OCI-LY7 (cell line): ENCODE measurements around the gene DNAJC18. TPM values are rescaled to one million over a fixed set of nuclear protein-coding genes. Genes with fewer than 3 reads are reported as not detected.

Experiments used
- BruUV-seq: library from RNA; stranded (reverse); fragments of 400-500 nt; replicated peaks from 2 replicates; lab custom pipeline; 2021; lab: Mats Ljungman, UMichigan
- CTCF ChIA-PET: fragments of 300-600 bp; sonication (Branson Sonifier 250); formaldehyde crosslinking; loops from one replicate; lab custom pipeline; 2022; ENCODE audit warnings: antibody characterized with exemption; ENCODE audit not compliant: unreplicated experiment; lab: Charles Lee
- POLR2A ChIA-PET: fragments of 300-600 bp; sonication (Branson Sonifier 250); formaldehyde crosslinking; loops from one replicate; lab custom pipeline; 2022; ENCODE audit warnings: antibody characterized with exemption; lab: Charles Lee
- DNase-seq: peaks from one replicate; pipeline ENCODE4 v3.0.0-alpha.2; 2015; ENCODE audit warnings: low spot score
- H2AFZ ChIP-seq: fragments of 200-600 bp; sonication (generic), shearing (Covaris generic); 2 replicates; pipeline ENCODE4 v1.6.1; 2014; ENCODE audit warnings: mild to moderate bottlenecking, antibody characterized with exemption, low read length, moderate library complexity
- H3K27ac ChIP-seq: fragments of 200-600 bp; sonication (generic); 2 replicates; pipeline ENCODE4 v1.5.1; 2014; ENCODE audit warnings: mixed run types, low read depth, mild to moderate bottlenecking, moderate library complexity, low read length, inconsistent platforms; ENCODE audit not compliant: poor library complexity, severe bottlenecking
- H3K36me3 ChIP-seq: fragments of 200-600 bp; sonication (generic); 2 replicates; pipeline ENCODE4 v1.6.1; 2014; ENCODE audit warnings: mild to moderate bottlenecking, antibody characterized with exemption, low read length, moderate library complexity, mixed read lengths; ENCODE audit not compliant: insufficient read depth
- H3K4me1 ChIP-seq: fragments of 200-600 bp; sonication (generic); 2 replicates; pipeline ENCODE4 v1.5.1; 2014; ENCODE audit warnings: mild to moderate bottlenecking, low read length; ENCODE audit not compliant: insufficient read depth, poor library complexity, severe bottlenecking
- H3K4me2 ChIP-seq: fragments of 200-600 bp; sonication (generic); 2 replicates; pipeline ENCODE4 v1.6.1; 2014; ENCODE audit warnings: mild to moderate bottlenecking, low read length
- H3K4me3 ChIP-seq: fragments of 200-600 bp; sonication (generic); 2 replicates; pipeline ENCODE4 v1.5.1; 2014; ENCODE audit warnings: mild to moderate bottlenecking, low read depth, low read length; ENCODE audit not compliant: poor library complexity, severe bottlenecking
- H3K79me2 ChIP-seq: fragments of 200-600 bp; sonication (generic); 2 replicates; pipeline ENCODE4 v1.6.1; 2016; ENCODE audit warnings: low read depth, mild to moderate bottlenecking, low read length, moderate library complexity, mixed read lengths; ENCODE audit not compliant: insufficient read depth
- H3K9me2 ChIP-seq: fragments of 200-600 bp; sonication (generic); 2 replicates; pipeline ENCODE4 v1.6.1; 2016; ENCODE audit warnings: mild to moderate bottlenecking, low read length, mixed read lengths; ENCODE audit not compliant: insufficient read depth
- H3K9me3 ChIP-seq: fragments of 200-600 bp; sonication (generic); 2 replicates; pipeline ENCODE4 v1.6.1; 2014; ENCODE audit warnings: mild to moderate bottlenecking, mixed run types, low read length, mixed read lengths
- H4K20me1 ChIP-seq: fragments of 200-600 bp; sonication (generic); 2 replicates; pipeline ENCODE4 v1.6.1; 2014; ENCODE audit warnings: mild to moderate bottlenecking, antibody characterized with exemption, low read length, moderate library complexity, mixed read lengths; ENCODE audit not compliant: insufficient read depth
- CTCF ChIP-seq: fragments of 200-600 bp; sonication (generic); conservative IDR thresholded peaks from 2 replicates; pipeline ENCODE4 v1.5.1; 2014; ENCODE audit warnings: mild to moderate bottlenecking, antibody characterized with exemption, low read length, moderate library complexity, mixed read lengths
- EZH2phosphoT487 ChIP-seq: fragments of 200-600 bp; sonication (generic); IDR thresholded peaks from 2 replicates; pipeline ENCODE4 v1.6.1; 2018; ENCODE audit warnings: low read depth, borderline replicate concordance, mild to moderate bottlenecking, mixed run types, antibody characterized with exemption, low read length, moderate library complexity, mixed read lengths
- intact Hi-C: fragments of 100-400 bp; cut with micrococcal nuclease; formaldehyde crosslinking; loops from one replicate; pipeline ENCODE4 v1.10.0; 2022; ENCODE audit not compliant: unreplicated experiment
- total RNA-seq, 2 experiments: library from RNA; depleted of rRNA in 1 of 2; stranded (reverse); fragments of >200 nt in 1 of 2; shearing (Covaris generic) in 1 of 2; gene quantifications; 2 replicates each; pipeline ENCODE4 v1.2.3, GENCODE V29; 2014 to 2022

The DNAJC18 gene
- total RNA-seq, 2 experiments from 2014 or later = 1.2 to 12.6 TPM

DNA sequence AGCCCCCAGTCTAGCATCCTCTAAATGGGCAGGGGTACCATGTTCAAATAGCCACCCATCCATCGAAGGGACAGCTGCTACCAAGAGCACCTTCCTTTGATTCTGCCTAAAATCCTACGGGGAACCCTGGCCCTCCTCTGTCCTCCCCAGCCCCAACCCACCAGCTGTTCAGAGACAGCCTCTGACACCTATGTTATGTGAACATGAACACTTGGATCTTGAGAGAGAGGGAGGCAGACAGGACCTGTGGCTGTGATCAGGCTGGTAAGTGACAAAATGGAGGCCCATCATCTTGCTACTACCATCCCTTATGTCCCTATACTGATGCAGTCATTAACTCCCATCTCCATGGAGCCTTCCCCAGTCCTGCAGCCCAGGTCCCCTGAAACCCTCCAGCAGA is 64.4 kb downstream of the DNAJC18 start:
- CTCF ChIA-PET = interaction anchor here (0.6 kb wide), 1 partner anchor 357 kb away, joined by 3 read pairs; no protein-coding TSS in a partner anchor
- Histone ChIP-seq H3K4me3 (no peak overlapping the region), H4K20me1 (no peaks in the 10 kb centered on the region), H3K27ac (no peak overlapping the region), H3K79me2 (no peaks in the 10 kb centered on the region), H3K4me2 (no peak overlapping the region), H2AFZ (no peak overlapping the region), H3K4me1 (no peaks in the 10 kb centered on the region), H3K9me2 (no peaks in the 10 kb centered on the region), H3K9me3 (no peaks in the 10 kb centered on the region), H3K36me3 (peaks cover 70% of the 10 kb centered on the region)
- intact Hi-C loops = no loop called here
- no TSS peak for BruUV-seq
- DNase-seq = no peak
- POLR2A ChIA-PET = no interaction called here
- no peak for TF ChIP-seq EZH2phosphoT487
- TF ChIP-seq CTCF = no peak

DNA sequence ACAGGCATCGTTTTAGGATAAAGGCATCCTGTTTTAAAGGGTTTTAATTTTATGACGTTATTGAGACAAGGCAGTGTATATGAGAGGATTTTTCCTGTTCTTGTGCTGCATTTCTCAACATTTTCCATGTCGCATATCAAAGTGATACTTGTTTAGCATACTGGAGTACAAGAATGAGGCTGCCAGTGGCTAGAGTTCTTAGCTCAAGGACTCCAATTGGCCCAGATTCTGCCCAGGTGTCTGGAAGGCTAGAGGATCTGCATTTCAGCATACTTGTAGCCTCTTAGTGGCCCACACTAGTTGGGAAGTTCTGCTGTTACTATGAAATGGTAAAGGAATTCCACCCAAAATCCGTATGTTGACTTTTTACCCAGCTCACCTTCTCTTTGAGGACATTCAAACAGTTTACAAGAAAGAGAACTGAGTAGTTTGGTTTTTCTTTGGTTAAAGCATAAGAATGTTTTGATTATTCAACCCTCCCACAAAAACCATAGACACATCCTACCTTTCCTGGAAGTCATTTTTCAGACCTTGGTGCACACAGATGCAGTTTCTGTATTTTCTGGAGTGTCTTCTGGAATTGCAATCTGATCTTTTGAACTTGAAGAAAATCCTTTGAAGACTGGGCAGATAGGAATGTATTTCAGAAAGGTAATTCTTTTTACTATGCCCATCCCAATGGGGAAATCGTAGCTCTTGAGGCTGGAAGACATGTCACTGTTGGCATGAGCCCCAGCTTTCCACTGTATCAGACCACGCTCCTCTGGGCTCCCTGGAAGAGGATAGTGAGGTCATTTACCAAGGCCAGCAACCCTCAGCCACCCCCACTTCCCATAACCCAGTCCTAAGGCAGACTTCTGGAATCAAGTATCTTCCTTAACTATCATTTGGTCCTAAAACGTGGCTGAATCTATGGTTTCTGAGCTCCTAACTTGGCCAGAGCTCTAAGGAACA is 67.6 kb downstream of the DNAJC18 start:
- TF ChIP-seq EZH2phosphoT487 = no peak
- TF ChIP-seq CTCF = no peak
- no peak overlapping the region for H2AFZ ChIP-seq
- ChIA-PET CTCF (no interaction called here), POLR2A (interaction anchor here (0.9 kb wide), 1 partner anchor 16 kb away, joined by 3 read pairs; no protein-coding TSS in a partner anchor)
- H3K4me2 ChIP-seq = no peak overlapping the region
- 0 out of 2 replicates have a peak, but pooled peaks cover 3% of the 10 kb centered on the region for H4K20me1 ChIP-seq
- peaks cover 74% of the 10 kb centered on the region for H3K36me3 ChIP-seq
- intact Hi-C loops = no loop called here
- no peak overlapping the region for H3K27ac ChIP-seq
- no peak for DNase-seq
- no peaks in the 10 kb centered on the region for H3K9me3 ChIP-seq
- H3K9me2 ChIP-seq = no peaks in the 10 kb centered on the region
- H3K79me2 ChIP-seq = no peaks in the 10 kb centered on the region
- TSS peak; percentile 25 for BruUV-seq
- no peaks in the 10 kb centered on the region for H3K4me1 ChIP-seq
- H3K4me3 ChIP-seq = no peak overlapping the region
